ENCODE measurements around the gene MOV10L1.

The MOV10L1 gene

DNA sequence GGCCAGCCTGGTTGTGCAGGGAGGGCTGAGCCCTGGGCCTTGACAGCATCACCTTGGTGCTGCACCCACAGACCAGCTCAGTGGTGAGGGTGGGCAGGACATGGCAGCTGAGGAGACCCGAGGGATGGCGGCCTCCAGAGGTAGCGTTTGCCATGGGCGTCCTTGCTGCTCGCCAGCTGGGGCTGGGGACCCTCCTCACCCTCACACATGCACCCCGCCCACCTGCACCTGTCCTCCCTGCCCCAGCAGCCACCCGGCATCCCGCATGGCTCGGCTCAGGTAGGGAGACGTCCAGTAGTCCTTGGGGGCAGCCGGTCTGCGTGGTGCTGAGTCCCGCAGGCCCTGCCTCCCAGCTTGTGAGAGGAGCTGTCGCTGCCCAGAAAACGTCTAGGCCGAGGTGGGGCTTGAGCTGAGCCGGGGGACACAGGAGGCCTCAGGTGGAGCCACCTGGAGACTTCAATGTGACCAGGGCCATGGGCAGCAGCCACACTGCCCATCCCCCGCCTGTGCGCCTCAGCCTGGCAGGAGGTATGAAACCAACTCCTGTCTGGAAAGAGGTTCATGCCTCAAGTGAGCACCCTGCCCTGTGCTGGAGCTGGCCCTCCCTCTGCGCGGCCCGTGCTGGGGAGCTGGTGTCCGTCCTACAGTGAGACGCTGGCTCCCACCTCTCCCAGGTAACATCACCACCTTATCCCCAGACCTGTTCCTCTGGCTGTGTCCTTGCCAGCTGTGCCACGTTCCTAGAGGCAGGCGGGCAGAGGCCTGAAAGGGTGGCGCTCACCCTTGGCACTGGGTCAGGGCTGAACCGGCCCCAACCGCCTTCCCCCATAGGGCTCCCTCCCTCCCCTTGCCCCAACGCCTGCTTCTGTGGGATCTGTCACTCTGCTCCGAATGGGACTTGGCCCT is 92.6 kb downstream of the MOV10L1 start:
- Histone ChIP-seq H3K36me3 (ENCODE audit: control insufficient read depth in 2 of 2, insufficient read depth in 2 of 2, low read length in 2 of 2) (no peaks in the 10 kb centered on the region), H3K4me3 (ENCODE audit: low read length in 2 of 2) (no peak overlapping the region), H3K4me1 (ENCODE audit: control insufficient read depth in 2 of 2, insufficient read depth in 2 of 2, low read length in 2 of 2) (peaks cover 16 to 34% of the 10 kb centered on the region in 2 donors), H3K27ac (ENCODE audit: low read depth in 2 of 2, low read length in 2 of 2) (no peak overlapping the region), H3K27me3 (ENCODE audit: control insufficient read depth in 2 of 2, insufficient read depth in 2 of 2, low read length in 2 of 2) (peaks cover 2 to 4% of the 10 kb centered on the region in 2 donors), H3K9me3 (ENCODE audit: control insufficient read depth in 2 of 2, low read length in 2 of 2) (no peaks in the 10 kb centered on the region), H3K9ac (ENCODE audit: low read depth in 1 of 2, low read length in 2 of 2) (no peak overlapping the region)

DNA sequence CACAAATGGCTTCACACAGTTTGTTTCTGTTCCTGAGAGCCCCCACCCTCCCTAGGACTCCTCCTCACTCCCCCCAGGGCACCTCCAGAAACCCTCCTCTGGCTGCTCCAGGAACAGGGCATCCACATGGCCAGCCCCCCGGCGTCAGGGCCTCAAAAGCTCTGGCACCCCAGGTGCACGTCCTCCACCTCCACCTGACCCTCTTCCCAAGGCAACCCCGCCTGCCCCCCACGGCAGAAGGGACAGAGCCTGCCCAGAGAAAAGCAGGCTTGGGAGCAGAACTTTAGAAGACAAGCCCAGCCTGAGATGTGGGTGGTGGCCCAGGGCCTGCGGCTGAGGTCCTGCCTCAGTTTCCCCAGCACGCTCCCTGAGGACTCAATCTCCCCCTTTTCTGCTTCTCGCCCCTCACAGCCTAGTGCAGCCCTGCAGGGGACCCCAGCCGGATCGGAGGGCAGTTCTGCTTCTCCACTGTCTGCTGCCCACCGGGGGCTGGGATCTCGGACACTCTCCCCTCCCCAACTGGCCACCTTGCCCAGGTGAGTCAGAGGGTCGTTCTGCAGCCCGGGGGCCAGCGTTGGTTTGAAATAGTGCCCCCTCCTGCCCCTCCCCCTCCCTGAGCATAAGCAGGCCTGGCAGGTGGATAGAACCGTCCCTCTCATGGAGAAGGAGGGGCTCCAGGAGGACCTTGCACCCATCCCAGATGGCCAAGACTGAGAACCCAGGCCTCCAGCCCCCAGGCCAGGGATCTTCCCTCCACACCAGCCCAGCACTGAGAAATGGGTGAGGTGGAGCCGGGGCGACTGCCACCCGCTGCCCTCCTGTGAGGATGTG is 93.5 kb downstream of the MOV10L1 start:
- Histone ChIP-seq H3K27ac (ENCODE audit: low read depth in 2 of 2, low read length in 2 of 2) (peak overlapping the region in 1 of 2 donors; percentile 32), H3K4me1 (ENCODE audit: control insufficient read depth in 2 of 2, insufficient read depth in 2 of 2, low read length in 2 of 2) (peaks cover 16 to 35% of the 10 kb centered on the region in 2 donors), H3K36me3 (ENCODE audit: control insufficient read depth in 2 of 2, insufficient read depth in 2 of 2, low read length in 2 of 2) (no peaks in the 10 kb centered on the region), H3K9me3 (ENCODE audit: control insufficient read depth in 2 of 2, low read length in 2 of 2) (no peaks in the 10 kb centered on the region), H3K27me3 (ENCODE audit: control insufficient read depth in 2 of 2, insufficient read depth in 2 of 2, low read length in 2 of 2) (peaks cover 2 to 4% of the 10 kb centered on the region in 2 donors), H3K9ac (ENCODE audit: low read depth in 1 of 2, low read length in 2 of 2) (no peak overlapping the region), H3K4me3 (ENCODE audit: low read length in 2 of 2) (no peak overlapping the region)

DNA sequence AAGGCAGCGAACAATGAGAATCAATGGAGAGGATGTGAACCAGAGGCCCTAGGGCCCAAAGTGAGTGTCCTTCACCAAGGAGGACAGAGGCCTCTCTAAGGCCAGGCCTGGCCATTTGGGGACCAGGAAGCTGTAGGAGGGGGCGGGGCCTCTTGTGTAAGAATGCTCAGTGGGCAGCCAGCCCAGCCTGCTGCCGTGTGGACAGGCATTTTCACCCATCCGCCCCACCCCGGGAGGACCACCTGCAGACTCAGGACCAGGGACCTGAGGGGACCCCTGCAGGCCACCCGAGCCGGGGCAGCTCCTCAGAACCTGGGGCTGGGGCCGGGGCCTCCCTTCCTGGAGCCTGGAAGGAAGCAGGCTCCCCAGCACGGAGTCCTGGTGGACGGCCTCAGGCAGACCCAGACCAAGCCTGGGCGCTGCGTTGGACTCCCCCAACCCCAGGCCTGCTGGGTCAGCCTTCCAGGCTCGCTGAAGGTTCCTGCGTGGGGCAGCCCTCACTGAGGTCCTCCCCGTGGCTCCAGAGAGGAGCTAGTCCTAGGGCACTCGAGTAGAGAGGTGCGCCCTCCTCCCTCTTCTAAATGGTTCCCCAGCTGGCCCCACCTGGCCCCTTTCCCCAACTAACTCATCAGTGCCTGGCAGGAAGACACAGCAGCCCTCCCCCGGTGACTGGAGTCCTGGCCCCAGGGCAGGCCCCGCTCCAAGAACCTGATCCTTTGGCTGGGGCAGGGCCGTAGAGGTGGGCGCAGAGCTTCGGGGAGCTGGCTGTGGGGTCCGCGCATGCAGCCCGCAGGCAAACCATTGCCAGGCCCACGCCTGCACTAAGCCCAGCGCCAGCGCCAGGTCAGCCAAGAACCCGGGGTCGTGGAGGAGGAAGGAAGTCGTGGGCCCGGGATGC is 94.4 kb downstream of the MOV10L1 start:
- Histone ChIP-seq H3K9ac (ENCODE audit: low read depth in 1 of 2, low read length in 2 of 2) (no peak overlapping the region), H3K9me3 (ENCODE audit: control insufficient read depth in 2 of 2, low read length in 2 of 2) (no peaks in the 10 kb centered on the region), H3K27ac (ENCODE audit: low read depth in 2 of 2, low read length in 2 of 2) (peak overlapping the region in 1 of 2 donors; percentile 32), H3K4me1 (ENCODE audit: control insufficient read depth in 2 of 2, insufficient read depth in 2 of 2, low read length in 2 of 2) (peaks cover 21 to 39% of the 10 kb centered on the region in 2 donors), H3K27me3 (ENCODE audit: control insufficient read depth in 2 of 2, insufficient read depth in 2 of 2, low read length in 2 of 2) (peaks cover 2% of the 10 kb centered on the region in 2 donors), H3K4me3 (ENCODE audit: low read length in 2 of 2) (peak overlapping the region in 1 of 2 donors; percentile 7), H3K36me3 (ENCODE audit: control insufficient read depth in 2 of 2, insufficient read depth in 2 of 2, low read length in 2 of 2) (no peaks in the 10 kb centered on the region)

- H3K9ac ChIP-seq (ENCODE audit: low read depth in 1 of 2, low read length in 2 of 2): peak overlapping the region in 1 of 2 donors; percentile 58
- peaks cover 28 to 41% of the 10 kb centered on the region in 2 donors for H3K4me1 ChIP-seq (ENCODE audit: control insufficient read depth in 2 of 2, insufficient read depth in 2 of 2, low read length in 2 of 2)
Measured at GRCh38 chr22:50184902-50185374, 95.1 kb downstream of the MOV10L1 start.

DNA sequence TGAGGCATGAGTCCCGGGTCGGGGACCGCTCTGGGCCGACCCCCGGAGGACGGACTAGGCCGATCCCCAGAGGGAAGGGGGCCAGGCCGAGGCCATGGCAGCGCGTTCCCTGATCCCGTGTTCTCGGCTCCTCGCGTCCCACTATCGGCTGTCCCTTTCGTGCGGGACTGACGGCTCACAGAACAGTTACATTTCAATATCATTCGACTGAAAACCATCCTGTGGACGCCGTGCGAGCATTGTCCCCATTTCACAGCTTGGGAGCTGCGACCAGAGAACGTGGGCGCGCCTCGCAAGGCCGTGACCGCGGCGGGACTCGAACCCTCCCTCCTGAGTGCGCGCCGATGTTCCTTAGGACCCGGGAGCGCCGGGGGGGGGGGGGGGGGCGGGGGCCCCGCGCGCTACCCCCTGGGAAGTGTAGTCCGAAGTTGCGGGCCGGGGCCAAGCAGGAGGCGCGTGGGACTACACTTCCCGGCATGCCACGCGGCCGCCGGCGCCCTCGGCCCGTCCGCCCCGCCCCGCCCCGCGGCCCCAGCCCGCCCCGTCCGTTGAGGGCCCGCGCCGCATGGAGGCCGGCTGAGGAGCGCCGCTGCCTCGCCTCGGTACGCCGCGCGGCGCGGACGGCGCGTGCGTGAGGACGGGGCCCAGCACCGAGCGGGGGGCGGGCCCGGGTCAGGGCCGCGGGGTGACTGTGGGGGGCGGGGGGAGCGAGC is 95.7 kb downstream of the MOV10L1 start, which contains the start of gene TRABD:
Gene TRABD, plus strand, starts transcription at position 539 of the 713 bp plus-strand sequence. CDS start 7,148 bp downstream, outside the sequence.
- Histone ChIP-seq H3K27me3 (ENCODE audit: control insufficient read depth in 2 of 2, insufficient read depth in 2 of 2, low read length in 2 of 2) (no peaks in the 10 kb centered on the region), H3K4me1 (ENCODE audit: control insufficient read depth in 2 of 2, insufficient read depth in 2 of 2, low read length in 2 of 2) (peaks cover 31 to 47% of the 10 kb centered on the region in 2 donors), H3K9ac (ENCODE audit: low read depth in 1 of 2, low read length in 2 of 2) (peak within 1 kb of the TSS; percentile 72 to 75), H3K36me3 (ENCODE audit: control insufficient read depth in 2 of 2, insufficient read depth in 2 of 2, low read length in 2 of 2) (no peaks in the 10 kb centered on the region), H3K4me3 (ENCODE audit: low read length in 2 of 2) (peak within 1 kb of the TSS; percentile 62 to 80), H3K9me3 (ENCODE audit: control insufficient read depth in 2 of 2, low read length in 2 of 2) (no peaks in the 10 kb centered on the region), H3K27ac (ENCODE audit: low read depth in 2 of 2, low read length in 2 of 2) (peak within 1 kb of the TSS; percentile 52 to 68)

More at GRCh38 chr22:50184902-50185374, 95.1 kb downstream of the MOV10L1 start:
- peak overlapping the region; percentile 60 to 80 for H3K4me3 ChIP-seq (ENCODE audit: low read length in 2 of 2)
- H3K27ac ChIP-seq (ENCODE audit: low read depth in 2 of 2, low read length in 2 of 2): peak overlapping the region in 1 of 2 donors; percentile 16
- no peaks in the 10 kb centered on the region for H3K9me3 ChIP-seq (ENCODE audit: control insufficient read depth in 2 of 2, low read length in 2 of 2)
- no peaks in the 10 kb centered on the region for H3K36me3 ChIP-seq (ENCODE audit: control insufficient read depth in 2 of 2, insufficient read depth in 2 of 2, low read length in 2 of 2)
- H3K27me3 ChIP-seq (ENCODE audit: control insufficient read depth in 2 of 2, insufficient read depth in 2 of 2, low read length in 2 of 2): no peaks in the 10 kb centered on the region

- H3K27ac ChIP-seq (ENCODE audit: low read depth in 2 of 2, low read length in 2 of 2): peak overlapping the region; percentile 52 to 68
- no peaks in the 10 kb centered on the region for H3K36me3 ChIP-seq (ENCODE audit: control insufficient read depth in 2 of 2, insufficient read depth in 2 of 2, low read length in 2 of 2)
- no peaks in the 10 kb centered on the region for H3K27me3 ChIP-seq (ENCODE audit: control insufficient read depth in 2 of 2, insufficient read depth in 2 of 2, low read length in 2 of 2)
- H3K4me3 ChIP-seq (ENCODE audit: low read length in 2 of 2): peak overlapping the region; percentile 62 to 70
- H3K9me3 ChIP-seq (ENCODE audit: control insufficient read depth in 2 of 2, low read length in 2 of 2): no peaks in the 10 kb centered on the region
- H3K9ac ChIP-seq (ENCODE audit: low read depth in 1 of 2, low read length in 2 of 2): peak overlapping the region; percentile 63 to 72
- H3K4me1 ChIP-seq (ENCODE audit: control insufficient read depth in 2 of 2, insufficient read depth in 2 of 2, low read length in 2 of 2): peaks cover 37 to 52% of the 10 kb centered on the region in 2 donors
Measured at GRCh38 chr22:50186181-50186714, 96.4 kb downstream of the MOV10L1 start.

GRCh38 chr22:50186761-50187523 is 97.1 kb downstream of the MOV10L1 start:
- Histone ChIP-seq H3K9me3 (ENCODE audit: control insufficient read depth in 2 of 2, low read length in 2 of 2) (no peaks in the 10 kb centered on the region), H3K4me3 (ENCODE audit: low read length in 2 of 2) (peak overlapping the region; percentile 62 to 70), H3K4me1 (ENCODE audit: control insufficient read depth in 2 of 2, insufficient read depth in 2 of 2, low read length in 2 of 2) (peaks cover 43 to 57% of the 10 kb centered on the region in 2 donors), H3K27me3 (ENCODE audit: control insufficient read depth in 2 of 2, insufficient read depth in 2 of 2, low read length in 2 of 2) (no peaks in the 10 kb centered on the region), H3K9ac (ENCODE audit: low read depth in 1 of 2, low read length in 2 of 2) (peak overlapping the region; percentile 63 to 72), H3K27ac (ENCODE audit: low read depth in 2 of 2, low read length in 2 of 2) (peak overlapping the region; percentile 52 to 68), H3K36me3 (ENCODE audit: control insufficient read depth in 2 of 2, insufficient read depth in 2 of 2, low read length in 2 of 2) (no peaks in the 10 kb centered on the region)

DNA sequence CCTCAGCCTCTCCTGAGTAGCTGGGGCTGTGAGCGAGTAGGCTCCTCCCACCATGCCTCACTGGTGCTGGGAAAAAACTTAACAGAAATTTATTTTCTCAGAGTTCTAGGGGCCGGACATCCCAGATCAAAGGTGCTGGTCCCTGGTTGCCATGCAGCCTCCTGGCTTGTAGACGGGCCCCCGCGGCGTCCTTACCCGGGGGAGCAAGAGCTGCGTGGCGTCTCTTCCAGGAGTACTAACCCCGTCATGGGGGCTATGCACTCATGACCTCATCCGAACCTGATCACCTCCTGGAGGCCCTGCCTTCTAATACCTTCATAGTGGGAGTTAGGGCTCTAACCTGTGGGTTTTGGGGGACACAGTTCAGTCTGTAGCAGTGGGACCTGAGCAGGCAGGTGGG is 98.5 kb downstream of the MOV10L1 start:
- Histone ChIP-seq H3K36me3 (ENCODE audit: control insufficient read depth in 2 of 2, insufficient read depth in 2 of 2, low read length in 2 of 2) (peaks cover 0 to 3% of the 10 kb centered on the region in 2 donors), H3K4me1 (ENCODE audit: control insufficient read depth in 2 of 2, insufficient read depth in 2 of 2, low read length in 2 of 2) (peaks cover 51 to 60% of the 10 kb centered on the region in 2 donors), H3K9me3 (ENCODE audit: control insufficient read depth in 2 of 2, low read length in 2 of 2) (no peaks in the 10 kb centered on the region), H3K9ac (ENCODE audit: low read depth in 1 of 2, low read length in 2 of 2) (peak overlapping the region in 1 of 2 donors; percentile 32), H3K27me3 (ENCODE audit: control insufficient read depth in 2 of 2, insufficient read depth in 2 of 2, low read length in 2 of 2) (no peaks in the 10 kb centered on the region), H3K27ac (ENCODE audit: low read depth in 2 of 2, low read length in 2 of 2) (peak overlapping the region in 1 of 2 donors; percentile 95), H3K4me3 (ENCODE audit: low read length in 2 of 2) (no peak overlapping the region)

Data from mucosa of rectum (tissue), 2 donors.